Smooth muscle cell (in vitro differentiated cells): Measurements from ENCODE around the gene KIAA0319L. TPM values are rescaled to one million over a fixed set of nuclear protein-coding genes. Genes with fewer than 3 reads are reported as not detected.
"Not testable (repeated sequence)": the region's sequence is repeated elsewhere in the genome, so short reads cannot be mapped to it uniquely, and the experiment has no call there.

Experiments
- DNase-seq: peaks from one replicate; lab custom pipeline; 2025; ENCODE audit not compliant: unreplicated experiment; lab: John Stamatoyannopoulos, UW
- H2AFZ ChIP-seq: fragments of 200-600 bp; sonication (generic); 2 replicates; pipeline ENCODE4 v1.6.0; 2016; ENCODE audit warnings: antibody characterized with exemption, low read depth, mild to moderate bottlenecking
- H3F3A ChIP-seq: fragments of 200-600 bp; sonication (generic); 2 replicates; pipeline ENCODE4 v1.6.0; 2017; ENCODE audit warnings: antibody characterized with exemption, low read depth
- H3K27ac ChIP-seq: fragments of 200-600 bp; sonication (generic); 2 replicates; pipeline ENCODE4 v1.5.1; 2016; ENCODE audit warnings: low read depth, mild to moderate bottlenecking
- H3K27me3 ChIP-seq: fragments of 200-600 bp; sonication (generic); 2 replicates; pipeline ENCODE4 v1.6.1; 2016; ENCODE audit warnings: low read depth, mild to moderate bottlenecking
- H3K36me3 ChIP-seq: fragments of 200-600 bp; sonication (generic); 2 replicates; pipeline ENCODE4 v1.5.1; 2016; ENCODE audit warnings: low read depth
- H3K4me1 ChIP-seq: fragments of 200-600 bp; sonication (generic); 2 replicates; pipeline ENCODE4 v1.5.1; 2016; ENCODE audit warnings: low read depth
- H3K4me2 ChIP-seq: fragments of 200-600 bp; sonication (generic); 2 replicates; pipeline ENCODE4 v1.6.0; 2016; ENCODE audit warnings: mild to moderate bottlenecking
- H3K4me3 ChIP-seq: fragments of 200-600 bp; sonication (generic); 2 replicates; pipeline ENCODE4 v1.5.1; 2016; ENCODE audit warnings: mild to moderate bottlenecking
- H3K79me2 ChIP-seq: fragments of 200-600 bp; sonication (generic); 2 replicates; pipeline ENCODE4 v1.6.0; 2016; ENCODE audit warnings: low read depth, mild to moderate bottlenecking
- H3K9ac ChIP-seq: fragments of 200-600 bp; sonication (generic); 2 replicates; pipeline ENCODE4 v1.6.0; 2016; ENCODE audit warnings: low read depth
- H3K9me3 ChIP-seq: fragments of 200-600 bp; sonication (generic); replicated peaks from 2 replicates; pipeline ENCODE4 v1.5.1; 2016; ENCODE audit warnings: low read depth
- H4K20me1 ChIP-seq: fragments of 200-600 bp; sonication (generic); 2 replicates; pipeline ENCODE4 v1.6.0; 2016; ENCODE audit warnings: low read depth
- CTCF ChIP-seq: fragments of 200-600 bp; sonication (generic); IDR thresholded peaks from 2 replicates; pipeline ENCODE4 v1.5.1; 2017; ENCODE audit warnings: borderline replicate concordance, mild to moderate bottlenecking, antibody characterized with exemption; ENCODE audit not compliant: insufficient read depth, poor library complexity, severe bottlenecking
- WGBS: methylation state at CpG from one replicate; pipeline ENCODE4 v1.1.7; 2016; ENCODE audit warnings: low lambda C conversion rate; 5-methylcytosine and 5-hydroxymethylcytosine counted together
- polyA plus RNA-seq: library from polyadenylated mRNA; unstranded; fragments of >200 nt; fragmentation: Nextera tagmentation; extraction: Ambion mirVana; gene quantifications from 2 replicates; pipeline ENCODE4 v1.2.1, GENCODE V29; 2016
- total RNA-seq: library from RNA; depleted of rRNA; stranded (reverse); fragments of >200 nt; gene quantifications from 2 replicates; pipeline ENCODE4 v1.2.3, GENCODE V29; 2014

The KIAA0319L gene
- total and polyA plus RNA-seq, 2 experiments from 2014 or later, result 30.1 to 37.0 TPM

GRCh38 chr1:35586808-35587207 is 29.6 kb upstream of the KIAA0319L start:
- 95% methylated on average over 7 of the region's 7 CpGs for WGBS
- no peak for DNase-seq
- no peak for TF ChIP-seq CTCF
- Histone ChIP-seq H3K4me3 (no peak overlapping the region), H3K4me1 (no peaks in the 10 kb centered on the region), H3K9ac (no peak overlapping the region), H2AFZ (no peak overlapping the region), H3K27me3 (no peaks in the 10 kb centered on the region), H3K9me3 (no peaks in the 10 kb centered on the region), H3K4me2 (no peak overlapping the region), H3K79me2 (no peaks in the 10 kb centered on the region), H4K20me1 (no peaks in the 10 kb centered on the region), H3K27ac (no peak overlapping the region), H3F3A (no peaks in the 10 kb centered on the region), H3K36me3 (no peaks in the 10 kb centered on the region)

- H2AFZ ChIP-seq, H3K36me3 ChIP-seq, H3K9me3 ChIP-seq, H3K4me2 ChIP-seq, H4K20me1 ChIP-seq, DNase-seq, H3K4me3 ChIP-seq, H3K27me3 ChIP-seq, H3K27ac ChIP-seq, H3K9ac ChIP-seq, H3F3A ChIP-seq, H3K79me2 ChIP-seq, H3K4me1 ChIP-seq: not testable (repeated sequence)
- 94% methylated on average over 1 of the region's 1 CpG for WGBS
Observed at GRCh38 chr1:35585805-35586204, 28.6 kb upstream of the KIAA0319L start.

- Histone ChIP-seq H3K27me3 (no peaks in the 10 kb centered on the region), H3K9ac (no peak overlapping the region), H4K20me1 (no peaks in the 10 kb centered on the region), H3K36me3 (no peaks in the 10 kb centered on the region), H3K79me2 (no peaks in the 10 kb centered on the region), H3K4me3 (no peak overlapping the region), H3K27ac (no peak overlapping the region), H2AFZ (no peak overlapping the region), H3K9me3 (no peaks in the 10 kb centered on the region), H3F3A (no peaks in the 10 kb centered on the region), H3K4me2 (no peak overlapping the region), H3K4me1 (no peaks in the 10 kb centered on the region)
- TF ChIP-seq CTCF, result no peak
- DNase-seq, result no peak
- WGBS, result 85% methylated on average over 3 of the region's 3 CpGs
Observed at GRCh38 chr1:35585281-35585680, 28.1 kb upstream of the KIAA0319L start.

GRCh38 chr1:35581621-35582020 is 24.4 kb upstream of the KIAA0319L start:
- H3K9me3 ChIP-seq, result not testable (repeated sequence)
- WGBS, result 98% methylated on average over 9 of the region's 9 CpGs

GRCh38 chr1:35580949-35581388 is 23.8 kb upstream of the KIAA0319L start:
- no peak overlapping the region for H3K9ac ChIP-seq
- no peaks in the 10 kb centered on the region for H3K9me3 ChIP-seq
- no peaks in the 10 kb centered on the region for H4K20me1 ChIP-seq
- no peak overlapping the region for H3K27ac ChIP-seq
- H3K79me2 ChIP-seq, result no peaks in the 10 kb centered on the region
- no peak for TF ChIP-seq CTCF
- no peaks in the 10 kb centered on the region for H3K36me3 ChIP-seq
- DNase-seq, result no peak
- no peak overlapping the region for H3K4me3 ChIP-seq
- no peaks in the 10 kb centered on the region for H3K4me1 ChIP-seq
- WGBS, result 91% methylated on average over 4 of the region's 4 CpGs
- H3K27me3 ChIP-seq, result peaks cover 26% of the 10 kb centered on the region
- H3K4me2 ChIP-seq, result no peak overlapping the region
- no peaks in the 10 kb centered on the region for H3F3A ChIP-seq
- H2AFZ ChIP-seq, result no peak overlapping the region

More at GRCh38 chr1:35581621-35582020, 24.4 kb upstream of the KIAA0319L start:
- not testable (repeated sequence) for H3F3A ChIP-seq, H3K9ac ChIP-seq, H4K20me1 ChIP-seq, H3K27ac ChIP-seq, H3K4me1 ChIP-seq, H3K4me2 ChIP-seq, H3K4me3 ChIP-seq, DNase-seq, H3K79me2 ChIP-seq, H2AFZ ChIP-seq, H3K36me3 ChIP-seq
- H3K27me3 ChIP-seq, result peaks cover 19% of the 10 kb centered on the region
